Activated CD4-positive, alpha-beta T cell treated with anti-CD3 and anti-CD28 coated beads, Interleukin-2, amount 10 ng/mL, durations not matched to agents 24 days and 14 days (primary cell): Measurements from ENCODE around the gene PEX26. TPM values are rescaled to one million over a fixed set of nuclear protein-coding genes. Genes with fewer than 3 reads are reported as not detected.
"Not testable (repeated sequence)": the region's sequence is repeated elsewhere in the genome, so short reads cannot be mapped to it uniquely, and the experiment has no call there.

Experiments
- DNase-seq: peaks from one replicate; pipeline ENCODE4 v3.0.0; 2022
- H3K27ac Mint-ChIP-seq: one replicate; pipeline ENCODE4 v1.8.0; 2022; ENCODE audit warnings: mild to moderate bottlenecking, mixed read lengths
- H3K27me3 Mint-ChIP-seq: one replicate; pipeline ENCODE4 v1.8.0; 2022; ENCODE audit warnings: mixed read lengths
- H3K36me3 Mint-ChIP-seq: one replicate; pipeline ENCODE4 v1.8.0; 2022; ENCODE audit warnings: low read depth, mild to moderate bottlenecking, mixed read lengths
- H3K4me1 Mint-ChIP-seq: one replicate; pipeline ENCODE4 v1.8.0; 2021; ENCODE audit warnings: mixed read lengths
- H3K4me3 Mint-ChIP-seq: one replicate; pipeline ENCODE4 v1.8.0; 2022; ENCODE audit warnings: mild to moderate bottlenecking, moderate library complexity, mixed read lengths
- H3K9me3 Mint-ChIP-seq: one replicate; pipeline ENCODE4 v1.8.0; 2021; ENCODE audit warnings: mixed read lengths
- intact Hi-C: fragments of 100-400 bp; cut with micrococcal nuclease; formaldehyde crosslinking; loops from one replicate; pipeline ENCODE4 v1.15.1; 2023
- total RNA-seq: library from RNA; stranded (reverse); gene quantifications from 2 replicates; pipeline ENCODE4 v1.2.3, GENCODE V29; 2022

PEX26 gene
- total RNA-seq, 1 donor from 2014 or later: 54.0 TPM

- H3K4me3 Mint-ChIP-seq, H3K4me1 Mint-ChIP-seq, H3K36me3 Mint-ChIP-seq, intact Hi-C loops, H3K9me3 Mint-ChIP-seq, H3K27ac Mint-ChIP-seq, DNase-seq: not testable (repeated sequence)
- peaks cover 29% of the 10 kb centered on the region for H3K27me3 Mint-ChIP-seq
These were observed 6.4 kb upstream of the PEX26 start for GRCh38 chr22:18071307-18071967.

- Mint-ChIP-seq H3K9me3 (no peaks in the 10 kb centered on the region), H3K27me3 (peaks cover 26% of the 10 kb centered on the region), H3K4me1 (peaks cover 7% of the 10 kb centered on the region), H3K36me3 (no peaks in the 10 kb centered on the region), H3K27ac (no peak overlapping the region), H3K4me3 (no peak overlapping the region)
- no peak for DNase-seq
- intact Hi-C loops: no loop called here
These were observed 5.9 kb upstream of the PEX26 start for GRCh38 chr22:18071968-18072310.

GRCh38 chr22:18073467-18073866 is 4.3 kb upstream of the PEX26 start:
- Mint-ChIP-seq H3K27me3 (peaks cover 17% of the 10 kb centered on the region), H3K27ac (no peak overlapping the region), H3K4me3 (no peak overlapping the region), H3K36me3 (peaks cover 3% of the 10 kb centered on the region), H3K4me1 (peaks cover 13% of the 10 kb centered on the region), H3K9me3 (no peaks in the 10 kb centered on the region)
- DNase-seq: no peak
- intact Hi-C loops: no loop called here

GRCh38 chr22:18073927-18074326 is 3.9 kb upstream of the PEX26 start:
- Mint-ChIP-seq H3K4me1 (peaks cover 16% of the 10 kb centered on the region), H3K27me3 (peaks cover 14% of the 10 kb centered on the region)
- intact Hi-C loops, H3K9me3 Mint-ChIP-seq, H3K36me3 Mint-ChIP-seq, DNase-seq, H3K27ac Mint-ChIP-seq, H3K4me3 Mint-ChIP-seq: not testable (repeated sequence)

GRCh38 chr22:18075101-18075719 is 2.6 kb upstream of the PEX26 start:
- H3K27me3 Mint-ChIP-seq: peaks cover 2% of the 10 kb centered on the region
- H3K27ac Mint-ChIP-seq: no peak overlapping the region
- peaks cover 27% of the 10 kb centered on the region for H3K4me1 Mint-ChIP-seq
- intact Hi-C loops: loop anchor here (5.0 kb wide), 1 partner anchor 998 kb away; no protein-coding TSS in a partner anchor
- H3K9me3 Mint-ChIP-seq: no peaks in the 10 kb centered on the region
- no peak for DNase-seq
- H3K4me3 Mint-ChIP-seq: no peak overlapping the region
- H3K36me3 Mint-ChIP-seq: peaks cover 12% of the 10 kb centered on the region

GRCh38 chr22:18075720-18076497 is 1.9 kb upstream of the PEX26 start:
- Mint-ChIP-seq H3K4me1 (peaks cover 27% of the 10 kb centered on the region), H3K27ac (no peak overlapping the region), H3K27me3 (peaks cover 2% of the 10 kb centered on the region), H3K36me3 (peaks cover 19% of the 10 kb centered on the region), H3K4me3 (peak overlapping the region; percentile 64), H3K9me3 (no peaks in the 10 kb centered on the region)
- DNase-seq: peak; percentile 87
- intact Hi-C loops: loop anchor here (1.0 to 5.0 kb wide), 4 partner anchors 73 to 999 kb away; no protein-coding TSS in a partner anchor

- Mint-ChIP-seq H3K9me3 (no peaks in the 10 kb centered on the region), H3K27ac (peak overlapping the region; percentile 93), H3K4me1 (peaks cover 36% of the 10 kb centered on the region), H3K36me3 (peaks cover 31% of the 10 kb centered on the region), H3K27me3 (peaks cover 2% of the 10 kb centered on the region), H3K4me3 (peak overlapping the region; percentile 96)
- no peak for DNase-seq
- intact Hi-C loops: loop anchor here (1.0 to 5.0 kb wide), 4 partner anchors 72 to 1000 kb away; no protein-coding TSS in a partner anchor
These were observed 627 bp upstream of the PEX26 start for GRCh38 chr22:18077087-18077638.

- Mint-ChIP-seq H3K36me3 (peaks cover 44% of the 10 kb centered on the region), H3K9me3 (no peaks in the 10 kb centered on the region), H3K27me3 (no peaks in the 10 kb centered on the region), H3K4me1 (peaks cover 43% of the 10 kb centered on the region), H3K4me3 (peak overlapping the region; percentile 96), H3K27ac (peak overlapping the region; percentile 93)
- intact Hi-C loops: loop anchor here (5.0 kb wide), 1 partner anchor 1001 kb away; no protein-coding TSS in a partner anchor
- DNase-seq: peak; percentile 84
These were observed 695 bp downstream of the PEX26 start for GRCh38 chr22:18078329-18079041.

- no peaks in the 10 kb centered on the region for H3K9me3 Mint-ChIP-seq
- intact Hi-C loops: loop anchor here (5.0 kb wide), 1 partner anchor 1002 kb away; no protein-coding TSS in a partner anchor
- no peaks in the 10 kb centered on the region for H3K27me3 Mint-ChIP-seq
- DNase-seq: no peak
- peaks cover 43% of the 10 kb centered on the region for H3K4me1 Mint-ChIP-seq
- H3K4me3 Mint-ChIP-seq: peak overlapping the region; percentile 96
- H3K27ac Mint-ChIP-seq: peak overlapping the region; percentile 93
- H3K36me3 Mint-ChIP-seq: peaks cover 47% of the 10 kb centered on the region
These were observed 2.0 kb downstream of the PEX26 start for GRCh38 chr22:18079706-18080233.

GRCh38 chr22:18081416-18081815 is 3.6 kb downstream of the PEX26 start:
- Mint-ChIP-seq H3K4me3 (no peak overlapping the region), H3K36me3 (peaks cover 60% of the 10 kb centered on the region), H3K9me3 (no peaks in the 10 kb centered on the region), H3K27ac (peak overlapping the region; percentile 22), H3K27me3 (no peaks in the 10 kb centered on the region), H3K4me1 (peaks cover 39% of the 10 kb centered on the region)
- DNase-seq: no peak
- intact Hi-C loops: no loop called here

GRCh38 chr22:18082467-18082866 is 4.7 kb downstream of the PEX26 start:
- Mint-ChIP-seq H3K4me3 (no peak overlapping the region), H3K36me3 (peaks cover 70% of the 10 kb centered on the region), H3K27ac (no peak overlapping the region), H3K27me3 (no peaks in the 10 kb centered on the region), H3K4me1 (peaks cover 33% of the 10 kb centered on the region), H3K9me3 (no peaks in the 10 kb centered on the region)
- intact Hi-C loops: no loop called here
- no peak for DNase-seq

GRCh38 chr22:18083406-18083805 is 5.6 kb downstream of the PEX26 start:
- Mint-ChIP-seq H3K36me3 (peaks cover 76% of the 10 kb centered on the region), H3K27ac (peak overlapping the region; percentile 2), H3K4me3 (no peak overlapping the region), H3K4me1 (peaks cover 31% of the 10 kb centered on the region), H3K9me3 (no peaks in the 10 kb centered on the region), H3K27me3 (no peaks in the 10 kb centered on the region)
- intact Hi-C loops: no loop called here
- DNase-seq: no peak

- intact Hi-C loops: no loop called here
- no peaks in the 10 kb centered on the region for H3K27me3 Mint-ChIP-seq
- no peak overlapping the region for H3K27ac Mint-ChIP-seq
- H3K4me1 Mint-ChIP-seq: peaks cover 19% of the 10 kb centered on the region
- H3K9me3 Mint-ChIP-seq: no peaks in the 10 kb centered on the region
- no peak for DNase-seq
- H3K4me3 Mint-ChIP-seq: no peak overlapping the region
- H3K36me3 Mint-ChIP-seq: peaks cover 75% of the 10 kb centered on the region
These were observed 7.4 kb downstream of the PEX26 start for GRCh38 chr22:18085188-18085587.
